B cell (primary cell): Measurements from ENCODE around the gene SIL1.

Source experiments
- CTCF ChIP-seq: fragments of 200-600 bp; IDR thresholded peaks from one replicate; pipeline ENCODE4 v1.8.0; 2022; ENCODE audit warnings: antibody characterized with exemption, mild to moderate bottlenecking
- EZH2 ChIP-seq: IDR thresholded peaks from 2 replicates; pipeline ENCODE4 v1.6.1; 2012; ENCODE audit warnings: borderline replicate concordance, low read depth, mild to moderate bottlenecking, moderate library complexity, low read length; ENCODE audit not compliant: insufficient read depth, poor library complexity, severe bottlenecking

- no peak for TF ChIP-seq CTCF
- no peak for TF ChIP-seq EZH2
Observed at GRCh38 chr5:139141446-139142204, 56.5 kb downstream of the SIL1 start.
